ENCODE results near the gene PCDH9.

DNA sequence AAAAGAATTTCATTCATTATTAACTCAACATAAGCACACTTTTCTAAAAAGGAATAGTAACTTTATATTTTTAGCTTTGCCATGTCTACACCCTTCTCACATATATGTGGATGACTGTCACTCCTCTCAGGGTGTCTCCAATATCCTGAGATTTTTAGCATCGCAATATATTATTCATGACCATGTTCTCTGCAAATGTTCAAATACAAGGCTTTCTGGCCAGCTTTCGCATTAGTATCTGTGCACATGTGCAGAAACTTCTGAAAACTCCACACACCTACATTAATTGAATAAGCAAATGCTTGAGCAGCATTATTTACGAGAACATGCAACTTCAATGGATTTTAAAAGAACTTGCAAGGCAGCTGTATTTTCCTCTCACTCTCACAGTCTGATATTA lies 334.8 kb downstream of the PCDH9 start:
- TF ChIP-seq, protein P1, sequence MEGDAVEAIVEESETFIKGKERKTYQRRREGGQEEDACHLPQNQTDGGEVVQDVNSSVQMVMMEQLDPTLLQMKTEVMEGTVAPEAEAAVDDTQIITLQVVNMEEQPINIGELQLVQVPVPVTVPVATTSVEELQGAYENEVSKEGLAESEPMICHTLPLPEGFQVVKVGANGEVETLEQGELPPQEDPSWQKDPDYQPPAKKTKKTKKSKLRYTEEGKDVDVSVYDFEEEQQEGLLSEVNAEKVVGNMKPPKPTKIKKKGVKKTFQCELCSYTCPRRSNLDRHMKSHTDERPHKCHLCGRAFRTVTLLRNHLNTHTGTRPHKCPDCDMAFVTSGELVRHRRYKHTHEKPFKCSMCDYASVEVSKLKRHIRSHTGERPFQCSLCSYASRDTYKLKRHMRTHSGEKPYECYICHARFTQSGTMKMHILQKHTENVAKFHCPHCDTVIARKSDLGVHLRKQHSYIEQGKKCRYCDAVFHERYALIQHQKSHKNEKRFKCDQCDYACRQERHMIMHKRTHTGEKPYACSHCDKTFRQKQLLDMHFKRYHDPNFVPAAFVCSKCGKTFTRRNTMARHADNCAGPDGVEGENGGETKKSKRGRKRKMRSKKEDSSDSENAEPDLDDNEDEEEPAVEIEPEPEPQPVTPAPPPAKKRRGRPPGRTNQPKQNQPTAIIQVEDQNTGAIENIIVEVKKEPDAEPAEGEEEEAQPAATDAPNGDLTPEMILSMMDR (IDR thresholded peaks at IDR 0.05) = no peak
- TF ChIP-seq POLR2A (IDR thresholded peaks at IDR 0.05) = no peak

Measured in Peyer's patch (tissue), 4 donors.